AG09319 (cell line): Measurements from ENCODE around the gene PPP1R7.

Experiments
- DNase-seq: peaks from one replicate; pipeline ENCODE4 v3.0.0-alpha.2; 2010; ENCODE audit warnings: low read depth; ENCODE audit errors: extremely low read depth
- TF ChIP-seq, protein P1 (sequence below): IDR thresholded peaks from 2 replicates; pipeline ENCODE4 v1.5.1; 2011; ENCODE audit warnings: low read depth, mild to moderate bottlenecking, inconsistent platforms, low read length, moderate library complexity

Gene PPP1R7

GRCh38 chr2:241183221-241183620 lies 33.0 kb downstream of the PPP1R7 start:
- TF ChIP-seq, protein P1, sequence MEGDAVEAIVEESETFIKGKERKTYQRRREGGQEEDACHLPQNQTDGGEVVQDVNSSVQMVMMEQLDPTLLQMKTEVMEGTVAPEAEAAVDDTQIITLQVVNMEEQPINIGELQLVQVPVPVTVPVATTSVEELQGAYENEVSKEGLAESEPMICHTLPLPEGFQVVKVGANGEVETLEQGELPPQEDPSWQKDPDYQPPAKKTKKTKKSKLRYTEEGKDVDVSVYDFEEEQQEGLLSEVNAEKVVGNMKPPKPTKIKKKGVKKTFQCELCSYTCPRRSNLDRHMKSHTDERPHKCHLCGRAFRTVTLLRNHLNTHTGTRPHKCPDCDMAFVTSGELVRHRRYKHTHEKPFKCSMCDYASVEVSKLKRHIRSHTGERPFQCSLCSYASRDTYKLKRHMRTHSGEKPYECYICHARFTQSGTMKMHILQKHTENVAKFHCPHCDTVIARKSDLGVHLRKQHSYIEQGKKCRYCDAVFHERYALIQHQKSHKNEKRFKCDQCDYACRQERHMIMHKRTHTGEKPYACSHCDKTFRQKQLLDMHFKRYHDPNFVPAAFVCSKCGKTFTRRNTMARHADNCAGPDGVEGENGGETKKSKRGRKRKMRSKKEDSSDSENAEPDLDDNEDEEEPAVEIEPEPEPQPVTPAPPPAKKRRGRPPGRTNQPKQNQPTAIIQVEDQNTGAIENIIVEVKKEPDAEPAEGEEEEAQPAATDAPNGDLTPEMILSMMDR = no peak

DNA sequence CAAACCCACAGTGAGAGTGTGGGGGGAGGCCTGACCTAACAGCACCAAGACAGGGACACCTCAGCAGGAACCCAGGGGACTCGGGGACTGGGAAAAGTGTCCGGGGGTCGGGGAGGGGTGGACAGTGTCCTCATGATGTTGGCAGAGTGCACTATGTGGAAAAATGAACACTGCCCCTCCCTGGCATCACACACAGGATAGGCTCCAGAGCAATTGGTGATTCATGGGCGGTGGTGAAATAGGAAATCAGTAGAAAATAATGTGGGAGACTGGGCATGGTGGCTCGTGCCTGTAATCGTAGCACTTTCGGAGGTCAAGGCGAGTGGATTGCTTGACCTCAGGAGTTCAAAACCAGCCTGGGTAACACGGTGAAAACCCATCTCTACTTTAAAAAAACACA lies 34.6 kb downstream of the PPP1R7 start:
- no peak for DNase-seq
- TF ChIP-seq, protein P1 = no peak

More at GRCh38 chr2:241183221-241183620, 33.0 kb downstream of the PPP1R7 start:
- no peak for DNase-seq

GRCh38 chr2:241185961-241186360 lies 35.7 kb downstream of the PPP1R7 start:
- TF ChIP-seq, protein P1 = no peak
- no peak for DNase-seq

- TF ChIP-seq, protein P1 = no peak
- no peak for DNase-seq
These were observed 37.0 kb downstream of the PPP1R7 start for GRCh38 chr2:241187101-241187917.

- no peak for DNase-seq
- TF ChIP-seq, protein P1 = no peak
These were observed 37.6 kb downstream of the PPP1R7 start for GRCh38 chr2:241187918-241188234.

DNA sequence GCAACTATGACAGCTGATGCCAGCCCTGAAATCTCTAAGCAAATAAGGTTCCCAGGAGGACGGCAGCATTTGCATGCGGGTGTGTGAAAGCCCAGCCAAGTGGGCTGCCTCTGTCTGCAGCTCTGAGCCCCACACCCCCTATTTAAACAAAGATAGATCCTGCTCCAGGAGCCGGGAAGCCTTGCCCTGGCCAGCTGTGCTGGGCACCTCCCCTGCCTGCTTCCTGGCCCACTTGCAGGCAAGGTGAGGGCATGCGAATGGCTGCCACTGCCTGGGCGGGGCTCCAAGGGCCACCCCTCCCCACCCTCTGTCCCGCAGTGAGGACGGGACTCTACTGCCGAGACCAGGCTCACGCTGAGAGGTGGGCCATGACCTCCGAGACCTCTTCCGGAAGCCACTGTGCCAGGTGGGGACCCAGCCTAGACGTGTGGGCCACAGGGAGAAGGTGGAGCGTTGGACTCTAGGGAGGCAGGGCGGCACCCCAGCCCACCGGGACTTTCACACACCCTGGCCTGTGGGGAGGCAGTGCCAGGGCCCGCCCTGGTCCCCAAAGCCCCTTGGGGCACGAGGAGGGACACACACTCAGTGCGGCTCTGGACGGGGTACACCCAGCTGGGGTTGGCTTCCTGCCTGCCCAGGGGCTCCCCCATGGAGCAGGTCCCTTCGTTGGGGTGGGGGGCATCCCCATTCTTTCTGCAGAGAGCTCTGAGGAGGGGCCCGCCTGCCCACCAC lies 38.3 kb downstream of the PPP1R7 start, which contains the start of gene ANO7:
Gene ANO7 (plus strand): TSS at position 317 of the 732 bp plus-strand sequence. CDS start 1,387 bp downstream, outside the sequence.
- TF ChIP-seq, protein P1 = no peak
- no peak for DNase-seq
